MM.1S (cell line): ENCODE measurements around the gene OS9.

ENCODE experiments used
- DNase-seq: peaks from one replicate; pipeline ENCODE4 v3.0.0-alpha.2; 2015
- H2AFZ ChIP-seq: fragments of 300-600 bp; sonication (generic); 2 replicates; pipeline ENCODE4 v1.6.0; 2016; ENCODE audit warnings: antibody characterized with exemption, low read length
- H3F3A ChIP-seq: fragments of 300-600 bp; sonication (generic); 2 replicates; pipeline ENCODE4 v1.6.1; 2016; ENCODE audit warnings: mild to moderate bottlenecking, antibody characterized with exemption, low read length, moderate library complexity, mixed read lengths; ENCODE audit not compliant: insufficient read depth
- H3K27ac ChIP-seq: fragments of 300-600 bp; sonication (generic); 2 replicates; pipeline ENCODE4 v1.5.1; 2016; ENCODE audit warnings: mild to moderate bottlenecking, low read length
- H3K27me3 ChIP-seq: fragments of 300-600 bp; sonication (generic); replicated peaks from 2 replicates; pipeline ENCODE4 v1.6.0; 2016; ENCODE audit warnings: low read length; ENCODE audit not compliant: insufficient read depth
- H3K36me3 ChIP-seq: fragments of 300-600 bp; sonication (generic); replicated peaks from 2 replicates; pipeline ENCODE4 v1.6.1; 2016; ENCODE audit warnings: mild to moderate bottlenecking, low read length, mixed read lengths; ENCODE audit not compliant: insufficient read depth
- H3K4me1 ChIP-seq: fragments of 300-600 bp; sonication (generic); 2 replicates; pipeline ENCODE4 v1.6.1; 2016; ENCODE audit warnings: low read length, mixed read lengths
- H3K4me2 ChIP-seq: fragments of 300-600 bp; sonication (generic); 2 replicates; pipeline ENCODE4 v1.6.0; 2016; ENCODE audit warnings: low read depth, low read length
- H3K4me3 ChIP-seq: fragments of 300-600 bp; sonication (generic); 2 replicates; pipeline ENCODE4 v1.5.1; 2016; ENCODE audit warnings: low read length, mixed read lengths
- H3K79me2 ChIP-seq: fragments of 300-600 bp; sonication (generic); 2 replicates; pipeline ENCODE4 v1.6.1; 2016; ENCODE audit warnings: mixed run types, low read length, mixed read lengths
- H3K9ac ChIP-seq: fragments of 300-600 bp; sonication (generic); 2 replicates; pipeline ENCODE4 v1.6.1; 2016; ENCODE audit warnings: low read length, mixed read lengths
- H3K9me2 ChIP-seq: fragments of 300-600 bp; sonication (generic); replicated peaks from 2 replicates; pipeline ENCODE4 v1.6.1; 2016; ENCODE audit warnings: mild to moderate bottlenecking, low read length, mixed read lengths; ENCODE audit not compliant: insufficient read depth
- H3K9me3 ChIP-seq: fragments of 300-600 bp; sonication (generic); replicated peaks from 2 replicates; pipeline ENCODE4 v1.6.1; 2016; ENCODE audit warnings: mild to moderate bottlenecking, low read length, mixed read lengths; ENCODE audit not compliant: insufficient read depth
- H4K20me1 ChIP-seq: fragments of 300-600 bp; sonication (generic); 2 replicates; pipeline ENCODE4 v1.6.1; 2016; ENCODE audit warnings: mild to moderate bottlenecking, low read length, moderate library complexity, mixed read lengths; ENCODE audit not compliant: insufficient read depth
- CTCF ChIP-seq: fragments of 300-600 bp; sonication (generic); IDR thresholded peaks from 2 replicates; pipeline ENCODE4 v1.5.1; 2016; ENCODE audit warnings: antibody characterized with exemption, low read length, mixed read lengths
- EZH2 ChIP-seq: fragments of 300-600 bp; sonication (generic); optimal IDR thresholded peaks from 2 replicates; pipeline ENCODE3; 2017; ENCODE audit warnings: low read depth, mild to moderate bottlenecking, antibody characterized with exemption, low read length, mixed read lengths
- EZH2phosphoT487 ChIP-seq: fragments of 300-600 bp; sonication (generic); IDR thresholded peaks from 2 replicates; pipeline ENCODE4 v1.6.1; 2018; ENCODE audit warnings: antibody characterized with exemption, low read length

Gene OS9

GRCh38 chr12:57694459-57695019 is 607 bp downstream of the OS9 start:
- no peak for TF ChIP-seq EZH2
- no peak for TF ChIP-seq EZH2phosphoT487
- no peak for TF ChIP-seq CTCF
- Histone ChIP-seq H3K27me3 (no peaks in the 10 kb centered on the region), H3K9me3 (no peaks in the 10 kb centered on the region), H3K9me2 (no peaks in the 10 kb centered on the region), H4K20me1 (no peaks in the 10 kb centered on the region), H3K27ac (peak overlapping the region; percentile 51; the same call in 1 of the 2 replicates), H2AFZ (peak overlapping the region; percentile 96), H3F3A (no peaks in the 10 kb centered on the region), H3K79me2 (peaks cover 23% of the 10 kb centered on the region), H3K4me1 (peaks cover 8% of the 10 kb centered on the region; the same call in 1 of the 2 replicates), H3K4me2 (peak overlapping the region; percentile 69), H3K36me3 (peaks cover 8% of the 10 kb centered on the region; the same call in 1 of the 2 replicates), H3K9ac (peak overlapping the region; percentile 85), H3K4me3 (peak overlapping the region; percentile 95)
- no peak for DNase-seq

DNA sequence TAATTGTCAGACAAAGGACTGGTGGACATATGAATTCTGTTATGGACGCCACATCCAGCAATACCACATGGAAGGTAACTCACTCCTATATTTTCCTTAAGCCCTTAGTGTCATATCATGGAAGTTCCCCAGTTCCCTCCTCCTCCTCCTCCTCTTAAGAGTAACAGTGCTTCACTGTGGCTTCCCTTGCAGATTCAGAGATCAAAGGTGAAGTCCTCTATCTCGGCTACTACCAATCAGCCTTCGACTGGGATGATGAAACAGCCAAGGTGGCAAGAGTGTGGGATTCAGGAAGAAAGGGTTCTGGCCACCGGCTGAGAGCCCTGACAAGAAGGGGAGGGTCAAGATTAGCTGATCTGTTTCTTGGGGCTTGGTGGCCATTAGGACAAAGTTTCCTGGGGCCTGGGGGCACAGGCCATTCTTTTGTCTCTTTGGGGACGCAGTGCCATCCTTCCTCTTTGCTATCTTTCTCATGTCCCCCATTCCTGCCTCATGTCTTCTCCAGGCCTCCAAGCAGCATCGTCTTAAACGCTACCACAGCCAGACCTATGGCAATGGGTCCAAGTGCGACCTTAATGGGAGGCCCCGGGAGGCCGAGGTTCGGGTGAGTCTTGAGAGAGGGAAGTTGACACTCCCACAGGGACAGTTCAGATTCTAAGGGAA is 2.0 kb downstream of the OS9 start:
- H3K36me3 ChIP-seq: peaks cover 8% of the 10 kb centered on the region; the same call in 1 of the 2 replicates
- DNase-seq: no peak
- H2AFZ ChIP-seq: no peak overlapping the region
- no peaks in the 10 kb centered on the region for H3K9me2 ChIP-seq
- H3F3A ChIP-seq: no peaks in the 10 kb centered on the region
- no peaks in the 10 kb centered on the region for H3K27me3 ChIP-seq
- peaks cover 23% of the 10 kb centered on the region for H3K79me2 ChIP-seq
- no peaks in the 10 kb centered on the region for H3K9me3 ChIP-seq
- H3K4me3 ChIP-seq: no peak overlapping the region
- peaks cover 8% of the 10 kb centered on the region; the same call in 1 of the 2 replicates for H3K4me1 ChIP-seq
- no peak overlapping the region for H3K27ac ChIP-seq
- no peak overlapping the region for H3K9ac ChIP-seq
- no peak for TF ChIP-seq EZH2phosphoT487
- no peak for TF ChIP-seq CTCF
- H4K20me1 ChIP-seq: no peaks in the 10 kb centered on the region
- no peak overlapping the region for H3K4me2 ChIP-seq

GRCh38 chr12:57697076-57697475 is 3.1 kb downstream of the OS9 start:
- no peak for TF ChIP-seq EZH2
- no peak for TF ChIP-seq EZH2phosphoT487
- no peak for TF ChIP-seq CTCF
- Histone ChIP-seq H3K9ac (no peak overlapping the region), H3K9me3 (no peaks in the 10 kb centered on the region), H3K4me3 (no peak overlapping the region), H3K4me1 (peaks cover 8% of the 10 kb centered on the region; the same call in 1 of the 2 replicates), H3F3A (no peaks in the 10 kb centered on the region), H3K79me2 (peaks cover 23% of the 10 kb centered on the region), H4K20me1 (no peaks in the 10 kb centered on the region), H3K27me3 (no peaks in the 10 kb centered on the region), H3K4me2 (no peak overlapping the region), H3K9me2 (no peaks in the 10 kb centered on the region), H3K27ac (no peak overlapping the region), H3K36me3 (peaks cover 8% of the 10 kb centered on the region; the same call in 1 of the 2 replicates), H2AFZ (no peak overlapping the region)
- DNase-seq: no peak
